RWPE2 (cell line): ENCODE results near the gene PLA1A.
"Not testable (repeated sequence)": the region's sequence is repeated elsewhere in the genome, so short reads cannot be mapped to it uniquely, and the experiment has no call there.

Source experiments
- ATAC-seq: fragments of 200-7000 bp; cut with Tn5 transposase; 3 replicates; pipeline ENCODE4 v1.9.1; 2021; ENCODE audit warnings: low read depth
- DNase-seq: peaks from one replicate; pipeline ENCODE4 v3.0.0-alpha.2; 2020; ENCODE audit warnings: low spot score
- H3K27ac ChIP-seq: fragments of 450-650 bp; 2 replicates; pipeline ENCODE4 v1.5.1; 2017; ENCODE audit warnings: mild to moderate bottlenecking; ENCODE audit not compliant: poor library complexity, severe bottlenecking
- H3K27me3 ChIP-seq: fragments of 250-450 bp; sonication (Bioruptor Pico); 2 replicates; pipeline ENCODE4 v1.5.1; 2021; ENCODE audit warnings: mild to moderate bottlenecking, moderate library complexity; ENCODE audit not compliant: insufficient read depth, poor library complexity, severe bottlenecking
- H3K36me3 ChIP-seq: fragments of 250-450 bp; sonication (Bioruptor Pico); 2 replicates; pipeline ENCODE4 v1.5.1; 2020; ENCODE audit warnings: low read depth, mild to moderate bottlenecking, moderate library complexity
- H3K4me1 ChIP-seq: fragments of 250-450 bp; sonication (Bioruptor Pico); 2 replicates; pipeline ENCODE4 v1.5.1; 2021; ENCODE audit warnings: mild to moderate bottlenecking, moderate library complexity; ENCODE audit not compliant: insufficient read depth, poor library complexity, severe bottlenecking
- H3K4me3 ChIP-seq: fragments of 250-450 bp; sonication (Bioruptor Pico); 2 replicates; pipeline ENCODE4 v1.5.1; 2021; ENCODE audit warnings: mild to moderate bottlenecking, moderate library complexity; ENCODE audit not compliant: severe bottlenecking
- H3K9me3 ChIP-seq: fragments of 250-450 bp; sonication (Bioruptor Pico); 2 replicates; pipeline ENCODE4 v1.5.1; 2021; ENCODE audit warnings: mild to moderate bottlenecking, moderate library complexity; ENCODE audit not compliant: severe bottlenecking
- TF ChIP-seq, protein P1 (sequence below): fragments of 450-650 bp; IDR thresholded peaks from one replicate; pipeline ENCODE4 v1.5.1; 2017; ENCODE audit warnings: mild to moderate bottlenecking, moderate library complexity; ENCODE audit not compliant: poor library complexity, severe bottlenecking

PLA1A gene

DNA sequence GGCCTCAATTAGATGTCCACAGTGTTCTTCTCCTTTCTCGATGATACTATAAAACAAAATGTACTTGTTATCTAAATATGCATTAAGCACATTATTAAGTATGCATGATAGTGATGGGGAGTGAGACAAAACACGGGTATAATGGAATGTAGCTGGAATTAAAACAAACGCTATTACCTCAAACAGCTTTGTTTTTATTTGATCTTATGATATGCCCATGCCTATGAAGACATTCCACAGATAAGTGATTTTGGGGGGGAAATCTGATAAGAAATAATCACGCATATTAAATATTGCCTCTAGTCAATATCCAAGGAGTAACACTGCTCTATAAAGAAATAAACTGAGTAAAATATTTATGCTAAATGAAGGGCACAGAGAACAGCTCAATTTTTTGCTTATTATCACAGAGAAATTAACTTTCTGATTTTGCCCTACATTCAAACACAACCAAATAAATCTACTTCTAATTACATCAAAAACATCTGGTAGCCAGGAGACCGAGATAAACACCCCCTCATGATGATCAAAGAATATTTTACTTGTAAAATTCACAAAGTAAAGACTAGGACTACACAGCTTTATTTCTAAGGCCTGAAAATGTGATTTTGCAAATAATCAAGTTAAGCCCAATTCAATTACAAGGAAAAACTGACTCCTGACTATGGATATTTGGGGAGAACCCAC, 77.6 kb downstream of the PLA1A start:
- TF ChIP-seq, protein P1, sequence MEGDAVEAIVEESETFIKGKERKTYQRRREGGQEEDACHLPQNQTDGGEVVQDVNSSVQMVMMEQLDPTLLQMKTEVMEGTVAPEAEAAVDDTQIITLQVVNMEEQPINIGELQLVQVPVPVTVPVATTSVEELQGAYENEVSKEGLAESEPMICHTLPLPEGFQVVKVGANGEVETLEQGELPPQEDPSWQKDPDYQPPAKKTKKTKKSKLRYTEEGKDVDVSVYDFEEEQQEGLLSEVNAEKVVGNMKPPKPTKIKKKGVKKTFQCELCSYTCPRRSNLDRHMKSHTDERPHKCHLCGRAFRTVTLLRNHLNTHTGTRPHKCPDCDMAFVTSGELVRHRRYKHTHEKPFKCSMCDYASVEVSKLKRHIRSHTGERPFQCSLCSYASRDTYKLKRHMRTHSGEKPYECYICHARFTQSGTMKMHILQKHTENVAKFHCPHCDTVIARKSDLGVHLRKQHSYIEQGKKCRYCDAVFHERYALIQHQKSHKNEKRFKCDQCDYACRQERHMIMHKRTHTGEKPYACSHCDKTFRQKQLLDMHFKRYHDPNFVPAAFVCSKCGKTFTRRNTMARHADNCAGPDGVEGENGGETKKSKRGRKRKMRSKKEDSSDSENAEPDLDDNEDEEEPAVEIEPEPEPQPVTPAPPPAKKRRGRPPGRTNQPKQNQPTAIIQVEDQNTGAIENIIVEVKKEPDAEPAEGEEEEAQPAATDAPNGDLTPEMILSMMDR: no peak
- peaks cover 50% of the 10 kb centered on the region for H3K36me3 ChIP-seq
- H3K4me1 ChIP-seq: peaks cover 6% of the 10 kb centered on the region
- ATAC-seq: no peak
- H3K27me3 ChIP-seq: no peaks in the 10 kb centered on the region
- H3K9me3 ChIP-seq: no peaks in the 10 kb centered on the region
- no peak for DNase-seq
- H3K27ac ChIP-seq: no peak overlapping the region
- H3K4me3 ChIP-seq: no peak overlapping the region

DNA sequence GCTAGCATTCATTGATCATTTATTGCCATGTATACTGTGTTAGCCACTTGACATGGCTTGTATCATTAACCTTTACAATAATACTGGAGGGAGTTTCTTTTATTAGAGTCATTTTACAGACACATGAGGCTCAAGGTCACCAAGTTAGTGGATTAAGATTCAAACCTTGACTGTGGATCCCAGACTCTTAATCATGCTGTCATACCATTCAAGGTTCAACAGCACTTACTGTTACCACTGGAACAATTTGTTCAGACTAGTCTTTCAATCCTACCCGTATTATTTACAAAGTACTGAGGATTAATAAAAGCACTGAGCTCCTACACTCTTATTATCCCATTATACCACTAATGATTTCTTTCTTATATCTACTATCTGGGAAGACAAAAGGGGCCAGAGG, 78.3 kb downstream of the PLA1A start:
- ATAC-seq: no peak
- Histone ChIP-seq H3K27ac (peak overlapping the region; percentile 73), H3K36me3 (peaks cover 43% of the 10 kb centered on the region), H3K9me3 (no peaks in the 10 kb centered on the region), H3K4me1 (peaks cover 6% of the 10 kb centered on the region), H3K27me3 (no peaks in the 10 kb centered on the region), H3K4me3 (peak overlapping the region; percentile 53)
- no peak for DNase-seq
- TF ChIP-seq, protein P1: no peak

GRCh38 chr3:119676771-119677640, 79.3 kb downstream of the PLA1A start, which contains the start of gene COX17:
COX17 (minus strand) TSS chr3:119677406; CDS start chr3:119677310, 96 bp downstream.
- H3K4me3 ChIP-seq: peak within 1 kb of the TSS; percentile 53
- ATAC-seq: peak; percentile 87

GRCh38 chr3:119677641-119677934, 79.9 kb downstream of the PLA1A start:
- Histone ChIP-seq H3K9me3 (no peaks in the 10 kb centered on the region), H3K27me3 (no peaks in the 10 kb centered on the region), H3K4me1 (peaks cover 6% of the 10 kb centered on the region), H3K27ac (peak overlapping the region; percentile 73), H3K4me3 (peak overlapping the region; percentile 53), H3K36me3 (peaks cover 27% of the 10 kb centered on the region)
- TF ChIP-seq, protein P1: no peak
- ATAC-seq (no peak), DNase-seq (no peak)

More at GRCh38 chr3:119676771-119677640, 79.3 kb downstream of the PLA1A start, which contains the start of gene COX17:
- peaks cover 33% of the 10 kb centered on the region for H3K36me3 ChIP-seq
- DNase-seq: peak; percentile 93
- no peaks in the 10 kb centered on the region for H3K9me3 ChIP-seq
- TF ChIP-seq, protein P1: no peak
- H3K27ac ChIP-seq: peak within 1 kb of the TSS; percentile 73
- H3K27me3 ChIP-seq: no peaks in the 10 kb centered on the region
- peaks cover 6% of the 10 kb centered on the region for H3K4me1 ChIP-seq

DNA sequence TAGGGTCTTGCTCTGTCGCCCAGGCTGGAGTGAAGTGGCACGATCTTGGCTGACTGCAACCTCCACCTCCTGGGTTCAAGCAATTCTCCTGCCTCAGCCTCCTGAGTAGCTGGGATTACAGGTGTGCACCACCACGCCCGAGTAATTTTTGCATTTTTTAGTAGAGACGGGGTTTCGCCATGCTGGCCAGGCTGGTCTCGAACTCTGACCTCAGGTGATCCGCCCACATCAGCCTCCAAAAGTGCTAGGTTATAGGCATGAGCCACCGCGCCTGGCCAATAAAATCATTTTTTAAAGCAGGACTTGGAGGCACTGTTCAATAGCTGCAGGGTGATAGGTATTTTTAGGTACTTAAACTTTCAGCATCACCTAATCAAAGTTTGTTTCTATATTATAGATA, 80.5 kb downstream of the PLA1A start:
- H3K9me3 ChIP-seq, H3K27me3 ChIP-seq, H3K4me1 ChIP-seq, H3K4me3 ChIP-seq, H3K27ac ChIP-seq, DNase-seq, ATAC-seq: not testable (repeated sequence)
- peaks cover 21% of the 10 kb centered on the region for H3K36me3 ChIP-seq
